Liver (tissue), 9 donors: ENCODE measurements around the gene TMEM190. TPM values are rescaled to one million over a fixed set of nuclear protein-coding genes. Genes with fewer than 3 reads are reported as not detected.

Experiments
- DNase-seq: peaks from one replicate; pipeline ENCODE4 v3.0.0-alpha.2; 2017; ENCODE audit warnings: low spot score
- H3K27ac ChIP-seq, 2 donors: one replicate each; pipeline ENCODE4 v1.7.0; 2013; ENCODE audit warnings: inconsistent platforms in 2 of 2, low read length in 2 of 2, control low read depth in 1 of 2, low read depth in 1 of 2, mild to moderate bottlenecking in 1 of 2
- H3K27me3 ChIP-seq, 4 donors: one replicate each; pipeline versions ENCODE4 v1.6.1 to v1.7.0; 2013; ENCODE audit warnings: low read length in 3 of 4, inconsistent platforms in 1 of 4, mild to moderate bottlenecking in 1 of 4, moderate library complexity in 1 of 4; ENCODE audit not compliant: control insufficient read depth in 4 of 4, insufficient read depth in 4 of 4
- H3K36me3 ChIP-seq, 4 donors: one replicate each; pipeline versions ENCODE4 v1.6.1 to v1.7.0; 2013; ENCODE audit warnings: low read length in 3 of 4, mild to moderate bottlenecking in 3 of 4, low read depth in 1 of 4, moderate library complexity in 1 of 4; ENCODE audit not compliant: control insufficient read depth in 4 of 4, insufficient read depth in 3 of 4
- H3K4me1 ChIP-seq, 4 donors: one replicate each; pipeline versions ENCODE4 v1.6.1 to v1.7.0; 2013; ENCODE audit warnings: low read length in 3 of 4, mild to moderate bottlenecking in 3 of 4, moderate library complexity in 1 of 4; ENCODE audit not compliant: control insufficient read depth in 4 of 4, insufficient read depth in 4 of 4
- H3K4me3 ChIP-seq, 3 donors: one replicate each; pipeline versions ENCODE4 v1.6.1 to v1.7.0; 2013; ENCODE audit warnings: low read length in 3 of 3, control low read depth in 1 of 3, low read depth in 1 of 3, mild to moderate bottlenecking in 1 of 3
- H3K9ac ChIP-seq, 2 donors: one replicate each; pipeline ENCODE4 v1.7.0; 2013; ENCODE audit warnings: low read length in 2 of 2, mild to moderate bottlenecking in 2 of 2, moderate library complexity in 2 of 2, control low read depth in 1 of 2, low read depth in 1 of 2
- H3K9me3 ChIP-seq, 4 donors: one replicate each; pipeline versions ENCODE4 v1.6.1 to v1.7.0; 2013; ENCODE audit warnings: low read length in 3 of 4; ENCODE audit not compliant: control insufficient read depth in 4 of 4
- ATF3 ChIP-seq: IDR thresholded peaks from 2 replicates; pipeline ENCODE4 v1.6.1; 2016; ENCODE audit warnings: antibody characterized with exemption
- CTCF ChIP-seq: fragments of 150-350 bp; IDR thresholded peaks from 2 replicates; pipeline ENCODE4 v1.5.1; 2017; ENCODE audit warnings: improper control_type of control experiment, low read depth, low read length; ENCODE audit not compliant: missing input control
- EGR1 ChIP-seq, 2 donors: IDR thresholded peaks; 2 replicates each; pipeline ENCODE4 v1.6.1; 2016 to 2018; ENCODE audit warnings: antibody characterized with exemption in 2 of 2, low read depth in 2 of 2
- FOXA1 ChIP-seq: IDR thresholded peaks from 2 replicates; pipeline ENCODE4 v1.6.1; 2016; ENCODE audit warnings: antibody characterized with exemption
- FOXA2 ChIP-seq: IDR thresholded peaks from 2 replicates; pipeline ENCODE4 v1.6.1; 2016; ENCODE audit warnings: antibody characterized with exemption
- GABPA ChIP-seq, 2 donors: IDR thresholded peaks in 1 of 2; conservative IDR thresholded peaks in 1 of 2; 2 replicates each; pipeline ENCODE4 v1.6.1; 2016; ENCODE audit warnings: antibody characterized with exemption in 2 of 2, mild to moderate bottlenecking in 1 of 2, moderate library complexity in 1 of 2
- HNF4A ChIP-seq, 2 donors: conservative IDR thresholded peaks; 2 replicates each; pipeline ENCODE4 v1.6.1; 2016; ENCODE audit warnings: antibody characterized with exemption in 2 of 2, mild to moderate bottlenecking in 2 of 2
- HNF4G ChIP-seq: IDR thresholded peaks from 2 replicates; pipeline ENCODE4 v1.6.1; 2016; ENCODE audit warnings: antibody characterized with exemption
- JUND ChIP-seq, 2 donors: IDR thresholded peaks; 2 replicates each; pipeline ENCODE4 v1.6.1; 2016; ENCODE audit warnings: antibody characterized with exemption in 2 of 2
- MAX ChIP-seq: IDR thresholded peaks from 2 replicates; pipeline ENCODE4 v1.6.1; 2016; ENCODE audit warnings: antibody characterized with exemption
- NR2F2 ChIP-seq: IDR thresholded peaks from 2 replicates; pipeline ENCODE4 v1.6.1; 2016; ENCODE audit warnings: antibody characterized with exemption
- RAD21 ChIP-seq, 2 donors: IDR thresholded peaks; 2 replicates each; pipeline ENCODE4 v1.6.1; 2016; ENCODE audit warnings: antibody characterized with exemption in 2 of 2, mild to moderate bottlenecking in 2 of 2
- REST ChIP-seq: IDR thresholded peaks from 2 replicates; pipeline ENCODE4 v1.6.1; 2016; ENCODE audit warnings: antibody characterized with exemption, mild to moderate bottlenecking
- RXRA ChIP-seq, 2 donors: IDR thresholded peaks; 2 replicates each; pipeline ENCODE4 v1.6.1; 2017 to 2018; ENCODE audit warnings: antibody characterized with exemption in 2 of 2, mild to moderate bottlenecking in 1 of 2
- SP1 ChIP-seq: IDR thresholded peaks from 2 replicates; pipeline ENCODE4 v1.6.1; 2018; ENCODE audit warnings: antibody characterized with exemption, mild to moderate bottlenecking
- TAF1 ChIP-seq: conservative IDR thresholded peaks from 2 replicates; pipeline ENCODE4 v1.6.1; 2016; ENCODE audit warnings: antibody characterized with exemption, mild to moderate bottlenecking
- YY1 ChIP-seq: IDR thresholded peaks from 2 replicates; pipeline ENCODE4 v1.6.1; 2016; ENCODE audit warnings: antibody characterized with exemption, mild to moderate bottlenecking
- ZBTB33 ChIP-seq: IDR thresholded peaks from 2 replicates; pipeline ENCODE4 v1.6.1; 2016; ENCODE audit warnings: antibody characterized with exemption
- WGBS: extraction: QIAGEN DNeasy Blood & Tissue Kit; methylation state at CpG from one replicate; pipeline ENCODE4 v1.1.7; 2013; 5-methylcytosine and 5-hydroxymethylcytosine counted together
- polyA plus RNA-seq, 2 donors: library from polyadenylated mRNA; stranded (reverse) in 1 of 2; unstranded in 1 of 2; fragments of 200-250 nt in 1 of 2; fragments of >200 nt in 1 of 2; fragmentation: Nextera tagmentation in 1 of 2; extraction: Ambion mirVana in 1 of 2; gene quantifications; one replicate each; pipeline versions ENCODE4 v1.2.1 to v1.2.3, GENCODE V29; 2013 to 2015
- total RNA-seq, 2 donors: library from RNA; depleted of rRNA; stranded (reverse); fragments of >200 nt; gene quantifications; one replicate each; pipeline ENCODE4 v1.2.3, GENCODE V29; 2014
- donor health status: healthy.
- donor health status: healthy.
- donor health status: healthy.
- donor health status: healthy.
- donor health status: healthy.

Gene TMEM190
- total and polyA plus RNA-seq, 4 donors, result not detected

DNA sequence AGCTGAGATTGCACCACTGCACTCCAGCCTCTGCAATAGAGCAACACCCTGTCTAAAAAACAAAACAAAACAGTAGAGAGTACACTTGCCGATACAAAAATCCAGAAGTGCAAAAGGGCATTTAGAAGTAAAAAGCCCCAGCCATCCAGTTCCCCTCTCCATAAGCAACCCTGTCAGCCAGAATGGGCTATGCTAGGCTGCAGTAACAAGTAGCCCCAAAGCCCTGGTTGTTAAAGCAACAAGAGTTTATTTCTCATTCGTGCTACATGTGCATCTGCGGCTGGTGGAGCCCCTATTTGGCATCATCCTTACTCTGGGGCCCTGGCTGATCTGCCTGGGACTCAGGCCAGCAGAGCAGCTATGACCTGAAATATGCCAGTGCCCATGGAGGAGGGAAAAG, 47.9 kb downstream of the TMEM190 start (continued):
- TF ChIP-seq TAF1, result no peak
- TF ChIP-seq MAX, result no peak
- no peak for TF ChIP-seq ZBTB33
- TF ChIP-seq JUND (IDR thresholded peaks at IDR 0.05), result no peak
- no peak for TF ChIP-seq NR2F2
- no peak for TF ChIP-seq FOXA1

DNA sequence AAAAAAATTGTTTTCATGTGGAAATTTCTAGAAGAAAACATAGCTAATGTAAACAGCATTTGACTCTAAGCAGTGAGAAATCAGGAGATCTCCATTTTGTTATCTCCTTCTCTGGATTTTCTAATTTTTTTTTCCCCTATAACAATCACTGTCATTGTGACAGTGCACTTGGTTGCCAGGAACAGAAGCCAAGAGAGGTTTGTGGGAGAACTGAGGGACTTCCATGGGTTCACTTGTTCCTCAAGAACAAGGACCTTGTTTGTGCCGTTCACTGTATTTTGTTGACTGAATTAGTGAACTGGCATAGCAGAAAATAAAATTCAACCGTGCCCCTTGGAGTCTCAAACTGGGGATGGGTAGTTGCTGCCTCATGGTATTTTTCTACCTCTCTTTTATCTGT, 49.4 kb downstream of the TMEM190 start:
- DNase-seq, result no peak
- TF ChIP-seq REST (no peak), GABPA (IDR thresholded peaks at IDR 0.05 in 1 of 2, conservative IDR thresholded peaks at IDR 0.05 in 1 of 2) (no peak), YY1 (no peak), HNF4A (conservative IDR thresholded peaks at IDR 0.05) (no peak), TAF1 (no peak), JUND (IDR thresholded peaks at IDR 0.05) (no peak), EGR1 (IDR thresholded peaks at IDR 0.05; ENCODE audit: low read depth in 2 of 2) (no peak), CTCF (no peak), ZBTB33 (no peak), SP1 (no peak), HNF4G (no peak), FOXA1 (no peak), RXRA (IDR thresholded peaks at IDR 0.05) (no peak), NR2F2 (no peak), FOXA2 (no peak), MAX (no peak), ATF3 (no peak), RAD21 (IDR thresholded peaks at IDR 0.05) (no peak)
- Histone ChIP-seq H3K4me3 (no peak overlapping the region), H3K27ac (no peak overlapping the region), H3K4me1 (no peaks in the 10 kb centered on the region), H3K27me3 (no peaks in the 10 kb centered on the region), H3K9me3 (no peaks in the 10 kb centered on the region), H3K36me3 (no peaks in the 10 kb centered on the region), H3K9ac (no peak overlapping the region)
- WGBS, result 59% methylated on average over 2 of the region's 2 CpGs
